ENCODE data around the gene COL21A1. TPM values are rescaled to one million over a fixed set of nuclear protein-coding genes. Genes with fewer than 3 reads are reported as not detected.
"Not testable (repeated sequence)": the region's sequence is repeated elsewhere in the genome, so short reads cannot be mapped to it uniquely, and the experiment has no call there.

COL21A1 gene
- total RNA-seq, 1 donor from 2014 or later: 24.5 TPM

DNA sequence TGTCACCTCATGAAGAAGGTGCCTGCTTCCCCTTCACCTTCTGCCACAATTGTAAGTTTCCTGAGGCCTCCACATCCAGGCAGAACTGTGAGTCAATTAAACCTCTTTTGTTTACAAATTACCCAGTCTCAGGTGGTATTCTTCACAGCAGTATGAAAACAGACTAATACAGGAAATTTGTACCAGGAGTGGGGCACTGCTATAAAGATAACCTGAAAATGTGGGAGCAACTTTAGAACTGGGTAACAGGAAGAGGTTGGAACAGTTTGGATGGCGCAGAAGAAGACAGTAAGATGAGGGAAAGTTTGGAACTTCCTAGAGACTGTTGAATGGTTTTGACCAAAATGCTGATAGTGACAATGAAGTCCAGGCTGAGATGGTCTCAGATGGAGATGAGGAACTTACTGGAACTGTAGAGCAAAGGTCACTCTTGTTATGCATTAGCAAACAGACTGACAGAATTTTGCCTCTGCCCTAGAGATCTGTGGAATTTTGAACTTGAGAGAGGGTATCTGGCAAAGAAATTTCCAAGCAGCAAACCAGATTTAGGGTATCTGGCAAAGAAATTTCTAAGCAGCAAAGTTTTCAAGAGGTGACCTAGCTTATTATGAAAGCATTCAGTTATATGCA lies 23.5 kb upstream of the COL21A1 start:
- Histone ChIP-seq H3K27ac (no peak overlapping the region), H3K27me3 (no peaks in the 10 kb centered on the region), H3K4me1 (peaks cover 0 to under 1% of the 10 kb centered on the region in 2 donors), H3K9me3 (peaks cover 0 to 23% of the 10 kb centered on the region in 2 donors), H3K36me3 (no peaks in the 10 kb centered on the region), H3K4me3 (no peak overlapping the region)
- intact Hi-C loops (cut with DNase I): no loop called here
- TF ChIP-seq, protein P1, sequence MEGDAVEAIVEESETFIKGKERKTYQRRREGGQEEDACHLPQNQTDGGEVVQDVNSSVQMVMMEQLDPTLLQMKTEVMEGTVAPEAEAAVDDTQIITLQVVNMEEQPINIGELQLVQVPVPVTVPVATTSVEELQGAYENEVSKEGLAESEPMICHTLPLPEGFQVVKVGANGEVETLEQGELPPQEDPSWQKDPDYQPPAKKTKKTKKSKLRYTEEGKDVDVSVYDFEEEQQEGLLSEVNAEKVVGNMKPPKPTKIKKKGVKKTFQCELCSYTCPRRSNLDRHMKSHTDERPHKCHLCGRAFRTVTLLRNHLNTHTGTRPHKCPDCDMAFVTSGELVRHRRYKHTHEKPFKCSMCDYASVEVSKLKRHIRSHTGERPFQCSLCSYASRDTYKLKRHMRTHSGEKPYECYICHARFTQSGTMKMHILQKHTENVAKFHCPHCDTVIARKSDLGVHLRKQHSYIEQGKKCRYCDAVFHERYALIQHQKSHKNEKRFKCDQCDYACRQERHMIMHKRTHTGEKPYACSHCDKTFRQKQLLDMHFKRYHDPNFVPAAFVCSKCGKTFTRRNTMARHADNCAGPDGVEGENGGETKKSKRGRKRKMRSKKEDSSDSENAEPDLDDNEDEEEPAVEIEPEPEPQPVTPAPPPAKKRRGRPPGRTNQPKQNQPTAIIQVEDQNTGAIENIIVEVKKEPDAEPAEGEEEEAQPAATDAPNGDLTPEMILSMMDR (IDR thresholded peaks at IDR 0.05): no peak
- DNase-seq (ENCODE audit: low spot score in 2 of 2): no peak

DNA sequence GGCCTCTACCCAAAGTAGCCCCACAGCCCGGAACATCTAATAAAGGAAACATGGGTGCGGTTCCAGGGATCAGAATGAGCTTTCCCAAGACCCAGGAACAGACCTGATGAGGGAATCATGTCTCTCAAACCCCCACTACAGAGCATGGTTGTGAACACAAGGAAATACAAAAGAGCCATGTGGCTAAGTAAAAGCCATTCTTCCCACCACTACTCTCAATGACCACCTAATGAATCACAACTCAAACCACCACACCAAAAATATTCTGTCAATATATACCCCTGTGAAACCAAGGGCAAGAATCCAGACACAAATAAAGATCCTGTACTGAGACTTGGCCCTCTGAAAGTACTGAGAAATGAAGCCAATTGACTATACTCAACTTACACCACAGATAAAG lies 20.9 kb upstream of the COL21A1 start:
- no peak for DNase-seq (ENCODE audit: low spot score in 2 of 2)
- no peaks in the 10 kb centered on the region for H3K36me3 ChIP-seq
- peaks cover 0 to 23% of the 10 kb centered on the region in 2 donors for H3K9me3 ChIP-seq
- no peaks in the 10 kb centered on the region for H3K27me3 ChIP-seq
- intact Hi-C loops (cut with DNase I): no loop called here
- H3K4me3 ChIP-seq: no peak overlapping the region
- H3K4me1 ChIP-seq: peaks cover 0 to 2% of the 10 kb centered on the region in 2 donors
- TF ChIP-seq, protein P1 (IDR thresholded peaks at IDR 0.05): no peak
- no peak overlapping the region for H3K27ac ChIP-seq

DNA sequence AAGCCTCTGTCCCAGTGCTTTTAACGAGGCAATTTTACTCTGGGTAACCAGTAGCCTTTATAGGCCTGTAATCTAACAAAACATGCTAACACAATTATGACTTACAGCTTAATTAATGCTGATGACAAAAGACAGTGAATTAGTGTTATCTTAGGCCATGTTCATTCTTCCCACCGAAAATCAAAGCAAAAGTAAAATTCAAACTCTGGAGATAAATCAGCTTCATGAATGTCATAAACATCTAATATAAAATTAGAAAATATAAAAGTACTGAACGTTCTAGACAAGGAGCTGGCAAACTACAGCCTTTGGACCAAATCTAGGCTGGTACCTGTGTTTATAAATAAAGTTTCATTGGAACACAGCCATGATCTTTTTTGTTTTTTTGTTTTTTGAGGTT lies 18.6 kb upstream of the COL21A1 start:
- Histone ChIP-seq H3K27me3 (no peaks in the 10 kb centered on the region), H3K4me3 (no peak overlapping the region), H3K4me1 (peaks cover 0 to 2% of the 10 kb centered on the region in 2 donors), H3K36me3 (no peaks in the 10 kb centered on the region), H3K27ac (no peak overlapping the region), H3K9me3 (peaks cover 0 to 18% of the 10 kb centered on the region in 2 donors)
- intact Hi-C loops (cut with DNase I): no loop called here
- no peak for DNase-seq (ENCODE audit: low spot score in 2 of 2)
- TF ChIP-seq, protein P1 (IDR thresholded peaks at IDR 0.05): no peak

DNA sequence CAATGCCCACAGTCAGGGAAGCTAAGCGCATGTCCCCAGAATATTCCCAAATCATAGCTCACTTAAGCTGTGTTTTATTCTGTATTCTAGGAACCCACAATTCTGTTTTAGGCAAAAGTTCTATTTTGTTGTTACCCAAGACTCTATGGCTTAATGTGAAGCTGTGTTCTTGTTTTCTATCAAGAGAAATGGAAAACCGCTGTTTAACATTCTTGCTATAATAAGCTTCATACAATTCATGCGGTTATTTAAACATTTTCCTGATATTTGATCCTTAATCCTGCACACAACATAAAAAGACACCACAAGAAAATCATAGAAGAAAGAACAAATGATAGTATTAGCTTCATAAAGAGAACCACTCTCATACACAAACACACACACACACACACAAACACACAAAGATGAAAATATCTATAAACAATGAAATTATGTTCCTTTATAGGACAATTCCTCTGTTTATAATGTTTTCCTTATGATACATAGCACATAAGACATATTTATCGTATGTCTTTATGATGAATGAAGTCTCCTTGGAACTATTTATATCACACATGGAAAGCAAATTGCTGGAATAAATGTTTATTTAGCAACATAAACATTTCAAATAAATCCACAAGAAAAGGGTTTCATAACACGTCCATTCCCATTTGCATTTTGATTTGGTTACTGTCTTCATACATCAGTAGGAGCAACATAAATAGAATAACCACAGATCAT lies 16.4 kb upstream of the COL21A1 start:
- no peak for DNase-seq (ENCODE audit: low spot score in 2 of 2)
- Histone ChIP-seq H3K4me3 (no peak overlapping the region), H3K27me3 (no peaks in the 10 kb centered on the region), H3K9me3 (peaks cover 0 to 3% of the 10 kb centered on the region in 2 donors), H3K4me1 (peaks cover 0 to 2% of the 10 kb centered on the region in 2 donors), H3K36me3 (no peaks in the 10 kb centered on the region), H3K27ac (no peak overlapping the region)
- intact Hi-C loops (cut with DNase I): no loop called here
- TF ChIP-seq, protein P1 (IDR thresholded peaks at IDR 0.05): no peak

DNA sequence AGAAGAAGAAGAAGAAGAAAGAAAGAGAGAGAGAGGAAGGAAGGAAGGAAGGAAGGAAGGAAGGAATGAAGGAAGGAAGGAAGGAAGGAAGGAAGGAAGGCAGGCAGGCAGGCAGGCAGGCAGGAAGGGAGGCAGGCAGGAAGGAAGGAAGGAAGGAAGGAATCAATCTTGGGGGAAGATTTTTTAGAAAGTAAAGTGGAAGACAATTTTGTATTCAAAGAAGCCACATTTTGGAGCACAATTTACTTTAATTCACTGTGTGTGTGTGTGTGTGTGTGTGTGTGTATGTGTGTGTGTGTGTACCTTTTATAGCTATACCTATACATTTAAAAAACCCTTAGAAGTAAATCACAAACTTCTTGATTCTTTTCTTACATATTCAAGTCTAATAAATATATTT lies 13.2 kb upstream of the COL21A1 start:
- H3K9me3 ChIP-seq; H3K36me3 ChIP-seq; H3K27me3 ChIP-seq; H3K4me3 ChIP-seq; H3K27ac ChIP-seq; intact Hi-C loops (cut with DNase I); DNase-seq (ENCODE audit: low spot score in 2 of 2): not testable (repeated sequence)
- H3K4me1 ChIP-seq: peaks cover 0 to 14% of the 10 kb centered on the region in 2 donors
